Left ventricle myocardium inferior (tissue), 1 donor: ENCODE results near the gene RFXANK. TPM values are rescaled to one million over a fixed set of nuclear protein-coding genes. Genes with fewer than 3 reads are reported as not detected.

Source experiments
- DNase-seq: peaks from one replicate; pipeline ENCODE4 v3.0.0-alpha.2; 2020
- H3K27ac ChIP-seq: fragments of 200-600 bp; replicated peaks from 2 replicates; pipeline ENCODE4 v1.8.0; 2021
- H3K27me3 ChIP-seq: fragments of 200-600 bp; 2 replicates; pipeline ENCODE4 v1.8.0; 2021; ENCODE audit warnings: low read depth
- H3K36me3 ChIP-seq: fragments of 200-600 bp; 2 replicates; pipeline ENCODE4 v1.8.0; 2021
- H3K4me1 ChIP-seq: fragments of 200-600 bp; 2 replicates; pipeline ENCODE4 v1.8.0; 2021
- H3K4me3 ChIP-seq: fragments of 200-600 bp; 2 replicates; pipeline ENCODE4 v1.8.0; 2021; ENCODE audit warnings: mild to moderate bottlenecking, moderate library complexity
- H3K9me3 ChIP-seq: fragments of 200-600 bp; replicated peaks from 2 replicates; pipeline ENCODE4 v1.8.0; 2021
- CTCF ChIP-seq: fragments of 200-600 bp; IDR thresholded peaks from 2 replicates; pipeline ENCODE4 v1.8.0; 2021; ENCODE audit warnings: antibody characterized with exemption, mild to moderate bottlenecking, borderline replicate concordance
- intact Hi-C: fragments of 100-400 bp; cut with micrococcal nuclease; formaldehyde crosslinking; loops from one replicate; pipeline ENCODE4 v1.11.0; 2022
- total RNA-seq: library from RNA; stranded (reverse); fragmentation: NEBNext Ultra II Directional; extraction: Animal tissue kit (Norgen Biotek cat#: 25700); gene quantifications from one replicate; pipeline ENCODE4 v1.2.1, GENCODE V29; 2021
- donor health status: DM: no; HTN: yes; CAD: no; lungs with severe emphysema.

RFXANK gene
- total RNA-seq, 1 donor from 2014 or later: 37.2 TPM

DNA sequence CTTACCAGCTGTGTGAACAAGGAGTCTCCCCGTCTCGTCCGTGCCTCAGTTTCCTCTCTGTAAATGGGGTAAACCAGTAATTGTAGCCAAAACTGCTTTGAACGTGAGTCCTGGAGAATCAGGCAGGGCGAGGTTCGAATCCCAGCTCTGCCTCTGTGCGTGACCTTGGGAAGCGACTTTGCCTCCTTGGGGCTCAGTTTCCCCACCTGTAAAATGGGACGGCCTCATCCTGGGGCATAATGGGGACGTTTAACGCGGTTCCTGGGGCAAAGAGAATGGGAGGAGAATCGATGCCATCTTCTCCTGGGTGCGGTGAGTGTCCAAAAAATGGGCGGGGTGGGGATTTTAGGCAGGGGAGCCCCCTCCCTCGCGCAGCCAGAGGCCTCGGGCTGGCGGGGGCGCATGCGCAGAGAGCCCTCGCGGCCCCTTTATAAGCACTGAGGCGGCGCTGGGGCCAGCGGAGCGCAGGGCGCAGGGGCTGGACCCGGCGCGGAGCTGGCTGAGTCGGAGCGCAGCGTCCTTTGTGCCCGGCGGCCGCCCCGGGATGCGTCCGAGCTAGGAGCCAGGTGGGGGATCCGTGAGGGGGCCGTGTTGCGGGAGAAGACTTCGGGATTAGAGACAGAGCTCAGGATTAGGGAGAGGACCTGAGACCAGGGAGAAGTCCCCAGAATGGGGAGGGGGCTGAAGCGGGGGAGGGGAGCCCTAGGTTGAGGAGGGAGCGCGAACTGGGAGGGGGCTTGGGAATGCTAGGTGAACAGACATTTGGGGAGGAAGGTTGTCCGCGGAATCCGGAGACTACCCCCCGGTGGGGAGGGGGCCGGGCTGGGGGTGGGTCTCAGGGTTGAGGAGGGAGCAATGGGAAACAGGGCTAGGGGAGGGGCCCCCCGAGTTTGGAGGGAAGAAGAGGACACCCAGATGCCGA lies 19.7 kb downstream of the RFXANK start, which contains the start of gene NCAN:
Gene NCAN, plus strand, starts transcription at position 460 of the 922 bp plus-strand sequence. CDS start 4,996 bp downstream, outside the sequence.
- no peak for TF ChIP-seq CTCF
- Histone ChIP-seq H3K4me1 (no peaks in the 10 kb centered on the region), H3K36me3 (no peaks in the 10 kb centered on the region), H3K4me3 (no peak within 1 kb of the TSS), H3K27me3 (peaks cover 93% of the 10 kb centered on the region), H3K27ac (no peak within 1 kb of the TSS), H3K9me3 (no peaks in the 10 kb centered on the region)
- DNase-seq: no peak
- intact Hi-C loops: no loop called here

- peaks cover 99% of the 10 kb centered on the region for H3K27me3 ChIP-seq
- no peak for TF ChIP-seq CTCF
Measured at GRCh38 chr19:19212916-19213315, 20.9 kb downstream of the RFXANK start.

DNA sequence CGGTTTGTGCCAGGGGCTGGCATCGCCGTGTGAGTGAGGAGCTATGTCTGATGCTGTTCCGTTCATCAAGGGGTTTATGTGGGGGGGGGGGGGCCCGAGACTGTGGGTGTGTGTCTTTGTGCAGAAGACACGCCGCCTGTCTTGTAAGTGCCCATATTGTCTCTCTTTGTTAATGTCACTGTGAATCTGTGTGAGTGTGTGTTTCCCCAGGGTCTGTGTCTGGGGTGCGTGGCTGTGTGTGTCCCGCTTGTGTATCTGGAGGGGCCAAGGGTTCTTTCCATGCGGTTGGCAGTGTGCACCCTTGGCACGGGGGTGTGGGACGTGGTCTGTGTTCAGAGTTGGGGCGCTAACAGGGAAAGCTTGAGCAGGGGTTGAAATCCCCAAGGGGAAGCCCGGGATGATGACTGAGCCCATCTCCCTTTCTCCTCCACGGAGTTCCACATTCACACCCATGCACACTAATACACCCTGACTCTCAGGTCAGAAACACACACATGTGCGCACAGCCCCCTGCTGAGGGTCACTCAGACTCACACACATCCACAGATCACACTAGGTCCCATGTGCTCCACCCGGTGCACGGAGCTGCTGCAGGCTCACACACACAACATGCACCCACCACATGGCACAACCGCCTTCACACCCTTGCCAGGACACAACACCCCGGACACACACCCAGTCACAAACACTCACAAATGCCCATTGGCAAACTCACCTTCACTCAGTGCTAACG lies 21.5 kb downstream of the RFXANK start:
- DNase-seq: no peak
- no peaks in the 10 kb centered on the region for H3K9me3 ChIP-seq
- no peak overlapping the region for H3K27ac ChIP-seq
- no peak overlapping the region for H3K4me3 ChIP-seq
- TF ChIP-seq CTCF: no peak
- peaks cover 99% of the 10 kb centered on the region for H3K27me3 ChIP-seq
- no peaks in the 10 kb centered on the region for H3K36me3 ChIP-seq
- no peaks in the 10 kb centered on the region for H3K4me1 ChIP-seq
- intact Hi-C loops: no loop called here

More at GRCh38 chr19:19212916-19213315, 20.9 kb downstream of the RFXANK start:
- Histone ChIP-seq H3K36me3 (no peaks in the 10 kb centered on the region), H3K4me3 (no peak overlapping the region), H3K27ac (no peak overlapping the region), H3K4me1 (no peaks in the 10 kb centered on the region), H3K9me3 (no peaks in the 10 kb centered on the region)
- intact Hi-C loops: no loop called here
- DNase-seq: no peak

- Histone ChIP-seq H3K36me3 (no peaks in the 10 kb centered on the region), H3K4me3 (no peak overlapping the region), H3K27ac (no peak overlapping the region), H3K9me3 (no peaks in the 10 kb centered on the region), H3K4me1 (no peaks in the 10 kb centered on the region), H3K27me3 (peaks cover 99% of the 10 kb centered on the region)
- no peak for TF ChIP-seq CTCF
- no peak for DNase-seq
- intact Hi-C loops: no loop called here
Measured at GRCh38 chr19:19214159-19214490, 22.1 kb downstream of the RFXANK start.

DNA sequence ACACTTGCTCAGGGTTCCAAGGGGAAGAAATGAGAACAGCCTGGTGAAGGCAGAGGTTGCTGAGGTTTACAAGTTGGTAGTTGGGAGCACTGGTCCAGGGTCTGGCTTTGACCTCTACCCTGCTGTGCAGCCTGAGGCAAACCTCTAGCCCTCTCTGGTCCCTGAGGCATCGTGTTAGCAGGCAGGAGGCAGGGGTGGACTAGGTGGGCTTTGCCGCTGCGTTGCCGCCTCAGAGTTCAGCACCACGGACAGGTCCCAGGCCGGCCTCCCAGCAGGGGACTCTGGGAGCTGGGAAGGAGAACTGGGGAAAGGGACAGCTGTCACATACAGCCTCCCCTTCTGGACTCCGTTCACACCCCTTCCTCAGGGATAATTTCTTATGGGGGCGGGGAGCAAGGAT lies 22.8 kb downstream of the RFXANK start:
- Histone ChIP-seq H3K27ac (no peak overlapping the region), H3K4me3 (no peak overlapping the region), H3K27me3 (peaks cover 94% of the 10 kb centered on the region), H3K4me1 (no peaks in the 10 kb centered on the region), H3K36me3 (no peaks in the 10 kb centered on the region), H3K9me3 (no peaks in the 10 kb centered on the region)
- intact Hi-C loops: no loop called here
- DNase-seq: no peak
- no peak for TF ChIP-seq CTCF
